ENCODE results near the gene ARHGAP45.

DNA sequence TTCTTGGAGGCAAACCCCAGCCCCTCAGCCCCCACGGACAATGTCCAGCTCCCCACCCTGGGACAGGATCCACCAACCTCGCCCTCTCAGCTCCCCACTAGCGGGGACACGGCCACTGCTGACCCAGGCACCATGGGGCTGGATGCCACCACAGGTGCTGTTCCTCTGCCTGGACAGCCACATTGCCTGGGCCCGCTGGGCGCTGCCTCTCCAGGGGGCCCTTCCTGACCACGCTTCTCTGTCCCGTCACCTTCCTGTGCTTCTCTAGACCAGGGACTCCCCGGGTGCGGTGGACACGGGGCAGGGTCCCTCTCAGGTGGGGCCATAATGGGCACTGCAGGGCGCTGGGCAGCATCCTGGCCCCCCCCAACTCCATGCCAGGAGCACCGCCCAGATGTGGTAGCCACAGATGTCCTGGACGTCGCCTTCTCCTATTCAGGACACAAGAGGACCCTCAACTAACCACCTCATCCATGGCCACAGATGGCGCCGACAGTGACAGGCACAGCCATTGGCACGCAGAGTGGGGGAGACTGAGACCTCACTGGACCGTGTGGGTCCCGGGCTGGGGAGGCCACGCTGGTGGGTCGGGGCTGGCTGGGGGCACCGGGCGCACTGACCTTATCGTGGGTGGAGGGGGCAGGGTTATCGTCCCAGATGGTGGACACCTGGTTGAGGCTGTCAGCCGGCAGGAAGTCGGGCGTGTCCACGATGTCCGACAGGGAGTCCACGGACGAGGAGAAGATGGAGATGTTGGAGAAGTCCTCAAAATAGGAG lies 60.2 kb downstream of the ARHGAP45 start:
- no peak for TF ChIP-seq POLR2A (IDR thresholded peaks at IDR 0.05)
- TF ChIP-seq CTCF (IDR thresholded peaks at IDR 0.05), result no peak
- TF ChIP-seq EP300 (IDR thresholded peaks at IDR 0.05), result no peak

All from tibial nerve (tissue), 4 donors.